ENCODE data around the gene OR6Q1. TPM values are rescaled to one million over a fixed set of nuclear protein-coding genes. Genes with fewer than 3 reads are reported as not detected.

The OR6Q1 gene
- total and polyA plus RNA-seq, 2 of the 13 experiments (the other 11 are each of a cell fraction or from before 2014, with no cell fraction given) = not detected

DNA sequence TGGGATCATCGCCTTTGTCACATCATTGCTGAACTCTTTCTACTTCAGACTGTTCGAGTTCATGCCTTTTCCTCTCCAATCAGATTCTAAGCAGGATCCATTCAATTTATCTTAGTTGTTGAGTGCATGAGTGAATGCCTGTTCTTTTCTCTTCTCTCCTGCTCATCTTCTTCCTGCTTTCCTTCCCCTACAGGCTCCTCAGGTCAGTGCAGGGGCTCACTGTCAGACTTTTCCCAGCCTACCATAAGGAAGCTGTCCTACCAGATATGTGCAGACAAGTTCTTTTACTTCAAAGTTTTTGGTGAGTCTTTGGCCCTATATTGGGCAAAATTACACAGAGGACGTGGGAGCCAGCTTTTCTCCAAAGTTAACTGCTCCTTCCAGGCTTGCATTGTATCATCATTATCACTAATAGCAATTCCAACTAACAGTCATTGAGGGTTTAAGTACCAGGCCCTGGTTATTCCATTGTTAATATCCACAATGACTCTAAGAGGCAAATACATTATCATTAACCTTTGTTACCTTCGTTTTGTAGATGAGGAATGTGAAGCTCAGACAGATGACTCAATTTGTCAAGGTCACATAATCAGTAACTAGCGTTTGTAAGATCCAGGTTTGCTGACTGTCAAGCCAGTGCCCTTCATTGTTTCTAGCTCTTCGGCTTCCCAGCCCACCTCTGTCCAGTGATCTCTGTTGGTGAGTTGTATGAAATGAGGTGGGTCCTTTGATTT, 30.4 kb downstream of the OR6Q1 start (continued):
- TF ChIP-seq HNF1B (CRISPR knock-in tag; IDR thresholded peaks at IDR 0.05) (peak; percentile 64; the same call in 1 of the 2 replicates), ZNF597 (CRISPR knock-in tag; IDR thresholded peaks at IDR 0.05) (no peak), ZNF616 (CRISPR knock-in tag; IDR thresholded peaks at IDR 0.05; ENCODE audit: low read depth) (no peak), KAT8 (CRISPR knock-in tag; IDR thresholded peaks at IDR 0.05) (peak; percentile 50; the same call in 1 of the 2 replicates), NFATC3 (CRISPR knock-in tag; IDR thresholded peaks at IDR 0.05) (no peak), ARNT2 (CRISPR knock-in tag; IDR thresholded peaks at IDR 0.05; ENCODE audit: low read depth) (0 out of 2 replicates have a peak, but pooled peaks have one; percentile 35), ZNF687 (CRISPR knock-in tag; IDR thresholded peaks at IDR 0.05) (no peak), TMF1 (CRISPR knock-in tag; IDR thresholded peaks at IDR 0.05; ENCODE audit: low read depth) (no peak), ZBTB7A (CRISPR knock-in tag; IDR thresholded peaks at IDR 0.05) (no peak), ELF3 (CRISPR knock-in tag; IDR thresholded peaks at IDR 0.05) (peak; percentile 44), ZNF17 (CRISPR knock-in tag; IDR thresholded peaks at IDR 0.05) (no peak), ESRRA (CRISPR knock-in tag; IDR thresholded peaks at IDR 0.05; ENCODE audit: low read depth) (no peak), ZNF567 (CRISPR knock-in tag; IDR thresholded peaks at IDR 0.05; ENCODE audit: borderline replicate concordance) (no peak), DR1 (CRISPR knock-in tag; IDR thresholded peaks at IDR 0.05) (no peak), ZC3H13 (CRISPR knock-in tag; IDR thresholded peaks at IDR 0.05) (no peak), ZSCAN31 (CRISPR knock-in tag; IDR thresholded peaks at IDR 0.05; ENCODE audit: low read depth) (no peak), RBM22 (optimal IDR thresholded peaks at IDR 0.05; ENCODE audit: low read length) (no peak), SAFB2 (CRISPR knock-in tag; IDR thresholded peaks at IDR 0.05; ENCODE audit: borderline replicate concordance, low read depth) (no peak), ZNF205 (CRISPR knock-in tag; IDR thresholded peaks at IDR 0.05) (no peak), KLF9 (CRISPR knock-in tag; IDR thresholded peaks at IDR 0.05; ENCODE audit: low read depth) (no peak), ZNF850 (CRISPR knock-in tag; conservative IDR thresholded peaks at IDR 0.05) (no peak)
- TF ChIP-seq, protein P1, sequence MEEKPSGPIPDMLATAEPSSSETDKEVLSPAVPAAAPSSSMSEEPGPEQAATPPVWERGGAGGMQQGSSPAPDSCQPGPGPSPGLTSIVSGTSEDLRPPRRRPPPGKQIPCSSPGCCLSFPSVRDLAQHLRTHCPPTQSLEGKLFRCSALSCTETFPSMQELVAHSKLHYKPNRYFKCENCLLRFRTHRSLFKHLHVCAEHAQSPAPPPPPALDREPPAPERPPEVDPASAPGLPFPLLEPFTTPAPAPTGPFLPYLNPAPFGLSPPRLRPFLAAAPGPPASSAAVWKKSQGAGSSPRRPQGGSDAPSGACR (CRISPR knock-in tag; IDR thresholded peaks at IDR 0.05) = no peak
